ENCODE data around the gene MTR. TPM values are rescaled to one million over a fixed set of nuclear protein-coding genes. Genes with fewer than 3 reads are reported as not detected.

MTR gene
- total RNA-seq, 1 experiment from 2014 or later, result 35.5 TPM

GRCh38 chr1:236945002-236945401 lies 149.9 kb downstream of the MTR start:
- no peak overlapping the region for H3K23ac ChIP-seq (ENCODE audit: insufficient read length, low read depth, low read length)
- H2BK20ac ChIP-seq (ENCODE audit: low read depth, low read length, poor library complexity, severe bottlenecking), result no peak overlapping the region
- no peak overlapping the region for H3K4me3 Mint-ChIP-seq
- H3K79me2 ChIP-seq (ENCODE audit: insufficient read depth, low read length), result no peaks in the 10 kb centered on the region
- H4K91ac ChIP-seq (ENCODE audit: insufficient read length, low read depth, low read length), result no peak overlapping the region
- no peak overlapping the region for H3K27ac Mint-ChIP-seq
- no peak overlapping the region for H4K5ac ChIP-seq (ENCODE audit: insufficient read length, low read depth, low read length)
- H3K14ac ChIP-seq (ENCODE audit: insufficient read depth, low read length), result no peak overlapping the region
- no peak overlapping the region for H4K8ac ChIP-seq (replicated peaks; ENCODE audit: insufficient read length, low read depth, low read length)
- no peak overlapping the region for H2BK15ac ChIP-seq (ENCODE audit: low read depth, low read length)
- no peak overlapping the region for H3K18ac ChIP-seq (ENCODE audit: insufficient read length, low read depth, low read length)
- H3K27ac ChIP-seq (ENCODE audit: insufficient read length, low read depth, low read length), result no peak overlapping the region
- no peak overlapping the region for H3T11ph ChIP-seq (ENCODE audit: low read length)
- H2AFZ ChIP-seq (ENCODE audit: low read length), result no peak overlapping the region
- DNase-seq, result no peak
- H2BK5ac ChIP-seq (ENCODE audit: insufficient read length, low read length), result no peak overlapping the region
- no peaks in the 10 kb centered on the region for H4K20me1 ChIP-seq (ENCODE audit: control insufficient read depth, insufficient read depth, insufficient read length)
- peaks cover 0 to 8% (median 0%) of the 10 kb centered on the region in 3 experiments; a peak in 2 of 7 replicates for H3K36me3 Mint-ChIP-seq (ENCODE audit: insufficient read depth in 1 of 3, low read depth in 3 of 3)
- H3K79me1 ChIP-seq (ENCODE audit: insufficient read depth, low read depth, low read length, poor library complexity, severe bottlenecking), result no peaks in the 10 kb centered on the region
- no peak overlapping the region for H2BK120ac ChIP-seq (ENCODE audit: low read depth, low read length, poor library complexity, severe bottlenecking)
- no CpG with 5 or more reads among the region's 3 CpGs for WGBS (ENCODE audit: extremely low coverage, insufficient read length, low lambda C conversion rate)
- H3K4me2 ChIP-seq (ENCODE audit: insufficient read depth, insufficient read length, low read length), result no peak overlapping the region
- H2BK12ac ChIP-seq (ENCODE audit: insufficient read length, low read depth, low read length), result no peak overlapping the region
- no peaks in the 10 kb centered on the region for H3K4me1 ChIP-seq (ENCODE audit: insufficient read depth, low read length)
- H2AK5ac ChIP-seq (ENCODE audit: insufficient read length, low read length), result no peak overlapping the region
- peaks cover 6 to 7% of the 10 kb centered on the region in 2 experiments; a peak in 2 of 5 replicates for H3K9me3 Mint-ChIP-seq
- no peaks in the 10 kb centered on the region for H3K23me2 ChIP-seq (ENCODE audit: insufficient read length, low read depth, low read length, poor library complexity, severe bottlenecking)
- no peaks in the 10 kb centered on the region for H3K27me3 ChIP-seq (ENCODE audit: insufficient read depth, low read length)
- H3K9ac ChIP-seq (ENCODE audit: extremely low read depth, insufficient read length, low read length), result no peak overlapping the region
- H3K27me3 Mint-ChIP-seq (ENCODE audit: low read depth), result no peaks in the 10 kb centered on the region
- H3K4ac ChIP-seq (ENCODE audit: low read depth, low read length), result no peak overlapping the region
- no peak overlapping the region for H3K56ac ChIP-seq (ENCODE audit: insufficient read length, low read depth, low read length)
- no peak for TF ChIP-seq CTCF (conservative IDR thresholded peaks at IDR 0.05)
- no peaks in the 10 kb centered on the region for H3K9me3 ChIP-seq (ENCODE audit: control insufficient read depth, low read depth, low read length)
- H3K4me1 Mint-ChIP-seq, result peaks cover 7 to 8% of the 10 kb centered on the region in 2 experiments; a peak in 3 of 4 replicates
